ENCODE measurements around the gene LGR5. TPM values are rescaled to one million over a fixed set of nuclear protein-coding genes. Genes with fewer than 3 reads are reported as not detected.

Gene LGR5
- total and polyA plus RNA-seq, 9 of the 15 experiments (the other 6 are each of a cell fraction or from before 2014, with no cell fraction given), result not detected

DNA sequence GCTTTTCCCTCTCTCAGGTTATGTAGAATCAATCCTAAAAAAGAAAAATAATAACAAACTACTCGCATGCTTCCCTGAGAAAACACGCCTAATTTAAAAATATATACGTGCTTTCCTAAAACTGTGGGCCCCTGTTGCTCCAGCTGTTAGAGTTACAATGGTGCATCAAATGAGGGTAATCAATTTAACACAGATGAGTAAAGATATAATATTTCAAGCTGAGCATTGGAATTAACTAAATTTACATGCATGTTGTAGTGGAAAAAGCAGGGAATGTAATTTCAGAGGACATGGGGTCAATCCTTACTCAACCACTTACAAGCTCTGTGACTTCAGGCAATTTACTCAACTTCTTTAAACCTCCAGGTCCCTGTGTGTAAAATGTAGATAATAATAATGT is 22.4 kb upstream of the LGR5 start:
- H3K36me3 ChIP-seq (ENCODE audit: control insufficient read depth, insufficient read depth, low read length), result no peaks in the 10 kb centered on the region
- H3K4me2 ChIP-seq (ENCODE audit: insufficient read depth, low read length), result no peak overlapping the region
- H3K9ac ChIP-seq (ENCODE audit: insufficient read depth in 1 of 2, low read depth in 2 of 2, low read length in 2 of 2), result no peak overlapping the region
- WGBS (ENCODE audit: insufficient coverage, low coverage, missing lambda C conversion rate), result 0% methylated on average over 3 of the region's 3 CpGs
- no peak overlapping the region for H3K27ac ChIP-seq (ENCODE audit: extremely low read depth, low read depth, low read length)
- H3K4me3 ChIP-seq, result no peak overlapping the region
- no peaks in the 10 kb centered on the region for H4K20me1 ChIP-seq (replicated peaks; ENCODE audit: control insufficient read depth, insufficient read depth, low read length)
- ATAC-seq (no peak), FAIRE-seq (no peak), DNase-seq (ENCODE audit: extremely low read depth in 1 of 4, low spot score in 3 of 4) (no peak)
- H3K9me1 ChIP-seq (ENCODE audit: control insufficient read depth, insufficient read depth, low read length), result no peaks in the 10 kb centered on the region
- no peaks in the 10 kb centered on the region for H3K79me2 ChIP-seq (ENCODE audit: control insufficient read depth, insufficient read depth, low read length)
- in situ Hi-C loops (cut with MboI) (loop anchor here (10.0 kb wide), 1 partner anchor 338 kb away; the partner anchor contains the start of gene RAB21), intact Hi-C loops (cut with micrococcal nuclease) (loop anchor here (10.0 kb wide), 1 partner anchor 528 kb away; no protein-coding TSS in a partner anchor)
- H3K9me3 ChIP-seq (replicated peaks; ENCODE audit: control insufficient read depth, insufficient read depth, low read depth, low read length), result no peaks in the 10 kb centered on the region
- BruUV-seq (replicated peaks), result no TSS peak
- H3K27me3 ChIP-seq (ENCODE audit: control insufficient read depth in 2 of 2, insufficient read depth in 2 of 2, low read length in 2 of 2), result no peaks in the 10 kb centered on the region
- TF ChIP-seq TARDBP (IDR thresholded peaks at IDR 0.05), result no peak
- no peak for TF ChIP-seq KDM1A (IDR thresholded peaks at IDR 0.05)
- no peak for TF ChIP-seq NONO (IDR thresholded peaks at IDR 0.05; ENCODE audit: low read depth in 2 of 2, low read length in 1 of 2)
- TF ChIP-seq POLR3A (IDR thresholded peaks at IDR 0.05; ENCODE audit: borderline replicate concordance, extremely low read depth, insufficient read depth, insufficient read length), result no peak
- no peak for TF ChIP-seq FOXJ2 (tag; IDR thresholded peaks at IDR 0.05)
- no peak for TF ChIP-seq IFI16 (CRISPR knock-in tag; IDR thresholded peaks at IDR 0.05)
- no peak for TF ChIP-seq NBN (IDR thresholded peaks at IDR 0.05; ENCODE audit: low read depth)
- TF ChIP-seq ZFP36 (IDR thresholded peaks at IDR 0.05; ENCODE audit: low read depth, low read length, partially characterized antibody), result no peak
- TF ChIP-seq ZNF239 (CRISPR knock-in tag; IDR thresholded peaks at IDR 0.05), result no peak
- H2AFZ ChIP-seq (ENCODE audit: low read depth, low read length), result no peak overlapping the region
- CTCF ChIA-PET (ENCODE audit: low intra/inter-chr PET ratio), result no interaction called here
- no peaks in the 10 kb centered on the region for H3K4me1 ChIP-seq (replicated peaks in 1 of 2; ENCODE audit: control insufficient read depth in 2 of 2, insufficient read depth in 2 of 2, low read length in 2 of 2)
- POLR2A ChIA-PET, result no interaction called here

Measured in K562 (cell line).